Tibial nerve (tissue), 4 donors: ENCODE results near the gene SNX19. TPM values are rescaled to one million over a fixed set of nuclear protein-coding genes. Genes with fewer than 3 reads are reported as not detected.

ENCODE experiments used
- DNase-seq, 2 donors: peaks; one replicate each; pipeline ENCODE4 v3.0.0-alpha.2; 2019; ENCODE audit warnings: low spot score in 2 of 2
- H3K27ac ChIP-seq, 4 donors: fragments of 200-600 bp; sonication (generic) in 3 of 4; one replicate each; pipeline ENCODE4 v1.5.1; 2017 to 2019; ENCODE audit warnings: mild to moderate bottlenecking in 1 of 4
- H3K27me3 ChIP-seq, 2 donors: fragments of 200-600 bp; sonication (generic) in 1 of 2; one replicate each; pipeline versions ENCODE4 v1.5.1 to v1.6.0; 2017 to 2019
- H3K36me3 ChIP-seq, 3 donors: fragments of 200-600 bp; sonication (generic); one replicate each; pipeline ENCODE4 v1.5.1; 2018 to 2019
- H3K4me1 ChIP-seq, 4 donors: fragments of 200-600 bp; sonication (generic) in 3 of 4; one replicate each; pipeline ENCODE4 v1.5.1; 2017 to 2019
- H3K4me3 ChIP-seq, 4 donors: fragments of 200-600 bp; sonication (generic) in 3 of 4; one replicate each; pipeline ENCODE4 v1.5.1; 2017 to 2019; ENCODE audit warnings: mild to moderate bottlenecking in 1 of 4, moderate library complexity in 1 of 4
- H3K9me3 ChIP-seq, 4 donors: fragments of 200-600 bp; sonication (generic) in 3 of 4; one replicate each; pipeline ENCODE4 v1.5.1; 2017 to 2019
- EP300 ChIP-seq, 2 donors: sonication (generic); formaldehyde crosslinking; IDR thresholded peaks; one replicate each; pipeline ENCODE4 v1.6.1; 2017; ENCODE audit warnings: antibody characterized with exemption in 2 of 2, mild to moderate bottlenecking in 1 of 2
- POLR2A ChIP-seq, 2 donors: fragments of 450-650 bp; IDR thresholded peaks; one replicate each; pipeline ENCODE4 v1.6.1; 2017; ENCODE audit warnings: antibody characterized with exemption in 2 of 2, mild to moderate bottlenecking in 2 of 2, moderate library complexity in 2 of 2
- WGBS, 2 donors: methylation state at CpG; one replicate each; pipeline ENCODE4 v1.1.5; 2018; 5-methylcytosine and 5-hydroxymethylcytosine counted together
- total RNA-seq, 4 donors: library from RNA; depleted of rRNA; stranded (reverse); fragments of >200 nt; gene quantifications; one replicate each; pipeline ENCODE4 v1.1.0, GENCODE V29; 2016
- TF ChIP-seq, protein P1 (sequence below), 5 experiments: fragments of 200-600 bp in 3 of 5; fragments of 450-650 bp in 2 of 5; sonication (generic) in 3 of 5; IDR thresholded peaks; one replicate each; pipeline ENCODE4 v1.5.1; 2016 to 2019; ENCODE audit warnings: antibody characterized with exemption in 5 of 5, mild to moderate bottlenecking in 3 of 5, moderate library complexity in 2 of 5

The SNX19 gene
- total RNA-seq, 4 donors from 2014 or later, result 94.2 to 141 (median 105) TPM

DNA sequence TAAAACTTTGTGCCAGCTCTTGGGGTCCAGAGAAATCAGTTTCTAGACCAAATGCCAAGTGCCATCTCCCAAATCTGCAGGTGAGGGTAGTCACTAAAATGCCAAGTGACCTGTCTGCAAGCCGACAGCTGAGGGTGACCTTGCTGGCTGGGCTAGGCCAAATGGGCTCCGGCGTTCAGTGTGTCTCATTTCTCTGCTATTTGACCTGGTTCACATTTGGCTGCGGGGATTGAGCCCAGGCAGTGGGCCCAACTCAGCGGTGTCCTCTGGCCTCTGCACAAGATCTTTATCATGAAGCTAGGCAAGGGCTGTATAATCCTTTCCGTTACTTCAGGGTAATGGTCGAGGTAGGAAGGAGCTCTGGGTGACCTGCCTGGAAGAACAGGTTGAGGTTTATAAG is 87.5 kb downstream of the SNX19 start:
- no peak for TF ChIP-seq POLR2A (IDR thresholded peaks at IDR 0.05)
- no peak for TF ChIP-seq EP300 (IDR thresholded peaks at IDR 0.05)
- TF ChIP-seq, protein P1, sequence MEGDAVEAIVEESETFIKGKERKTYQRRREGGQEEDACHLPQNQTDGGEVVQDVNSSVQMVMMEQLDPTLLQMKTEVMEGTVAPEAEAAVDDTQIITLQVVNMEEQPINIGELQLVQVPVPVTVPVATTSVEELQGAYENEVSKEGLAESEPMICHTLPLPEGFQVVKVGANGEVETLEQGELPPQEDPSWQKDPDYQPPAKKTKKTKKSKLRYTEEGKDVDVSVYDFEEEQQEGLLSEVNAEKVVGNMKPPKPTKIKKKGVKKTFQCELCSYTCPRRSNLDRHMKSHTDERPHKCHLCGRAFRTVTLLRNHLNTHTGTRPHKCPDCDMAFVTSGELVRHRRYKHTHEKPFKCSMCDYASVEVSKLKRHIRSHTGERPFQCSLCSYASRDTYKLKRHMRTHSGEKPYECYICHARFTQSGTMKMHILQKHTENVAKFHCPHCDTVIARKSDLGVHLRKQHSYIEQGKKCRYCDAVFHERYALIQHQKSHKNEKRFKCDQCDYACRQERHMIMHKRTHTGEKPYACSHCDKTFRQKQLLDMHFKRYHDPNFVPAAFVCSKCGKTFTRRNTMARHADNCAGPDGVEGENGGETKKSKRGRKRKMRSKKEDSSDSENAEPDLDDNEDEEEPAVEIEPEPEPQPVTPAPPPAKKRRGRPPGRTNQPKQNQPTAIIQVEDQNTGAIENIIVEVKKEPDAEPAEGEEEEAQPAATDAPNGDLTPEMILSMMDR (IDR thresholded peaks at IDR 0.05), result no peak
- no peaks in the 10 kb centered on the region for H3K27me3 ChIP-seq
- H3K27ac ChIP-seq, result peak overlapping the region in 1 of 4 donors; percentile 27
- DNase-seq, result no peak
- no peaks in the 10 kb centered on the region for H3K36me3 ChIP-seq
- H3K4me3 ChIP-seq, result no peak overlapping the region
- 56% methylated on average over 7 of the region's 7 CpGs for WGBS, 2 donors
- H3K4me1 ChIP-seq, result peaks cover 0 to 46% (median 8%) of the 10 kb centered on the region in 4 donors
- H3K9me3 ChIP-seq, result no peaks in the 10 kb centered on the region

DNA sequence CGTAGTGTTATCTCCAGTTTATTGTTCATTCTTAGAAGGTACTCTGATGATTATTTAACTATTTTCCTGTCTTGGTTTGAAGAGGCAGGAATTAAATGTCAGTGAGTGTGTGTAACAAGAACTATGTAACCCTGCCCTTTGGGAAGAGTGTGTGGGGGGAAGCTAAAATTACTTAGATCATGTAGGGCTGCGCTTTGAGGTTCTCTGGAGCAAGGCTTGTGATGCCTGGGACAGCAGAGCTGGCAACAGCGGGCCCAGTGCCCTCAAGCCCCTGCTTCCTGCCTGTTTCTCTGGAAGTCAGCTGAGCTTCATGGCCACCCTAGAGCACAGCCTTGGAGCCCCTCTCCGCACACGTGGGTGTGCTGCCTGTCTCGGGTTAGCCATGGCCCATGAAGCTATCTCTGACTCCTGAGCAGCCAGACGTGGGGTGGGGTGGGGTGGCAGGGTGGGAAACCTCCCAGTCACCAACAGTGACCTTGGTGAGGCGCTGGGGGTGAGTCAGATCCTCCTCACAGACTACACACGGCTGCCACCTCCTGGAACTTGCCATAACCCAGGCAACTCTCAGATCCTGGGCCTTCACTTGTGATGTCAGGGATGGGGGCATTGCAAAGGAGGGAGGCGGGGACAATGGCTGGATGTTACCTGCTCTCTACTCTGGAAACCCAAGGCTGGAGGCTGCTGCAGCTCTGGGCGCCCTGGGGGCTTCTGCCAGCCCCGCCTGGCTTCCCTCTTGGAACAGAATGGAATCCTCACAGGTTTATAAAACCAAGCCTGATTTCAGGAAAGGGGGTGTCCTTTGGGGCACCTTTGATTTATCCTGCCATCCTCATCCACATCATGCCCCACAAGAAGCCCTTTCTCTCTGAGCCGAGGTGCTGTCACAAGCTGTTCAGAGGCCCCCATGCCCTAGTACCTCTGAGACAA is 88.6 kb downstream of the SNX19 start:
- Histone ChIP-seq H3K27me3 (no peaks in the 10 kb centered on the region), H3K4me3 (no peak overlapping the region), H3K9me3 (no peaks in the 10 kb centered on the region), H3K27ac (peak overlapping the region in 2 of 4 donors; percentile 13 to 60), H3K36me3 (no peaks in the 10 kb centered on the region), H3K4me1 (peaks cover 0 to 46% (median 8%) of the 10 kb centered on the region in 4 donors)
- peak; percentile 38 to 63 for DNase-seq
- WGBS, 2 donors, result 40 to 55% methylated on average over 9 to 11 of the region's 13 CpGs
- TF ChIP-seq POLR2A (IDR thresholded peaks at IDR 0.05) (no peak), EP300 (IDR thresholded peaks at IDR 0.05) (no peak)
- TF ChIP-seq, protein P1 (IDR thresholded peaks at IDR 0.05), result peak in 4 of 5 experiments; percentile 24 to 63 (median 48)

DNA sequence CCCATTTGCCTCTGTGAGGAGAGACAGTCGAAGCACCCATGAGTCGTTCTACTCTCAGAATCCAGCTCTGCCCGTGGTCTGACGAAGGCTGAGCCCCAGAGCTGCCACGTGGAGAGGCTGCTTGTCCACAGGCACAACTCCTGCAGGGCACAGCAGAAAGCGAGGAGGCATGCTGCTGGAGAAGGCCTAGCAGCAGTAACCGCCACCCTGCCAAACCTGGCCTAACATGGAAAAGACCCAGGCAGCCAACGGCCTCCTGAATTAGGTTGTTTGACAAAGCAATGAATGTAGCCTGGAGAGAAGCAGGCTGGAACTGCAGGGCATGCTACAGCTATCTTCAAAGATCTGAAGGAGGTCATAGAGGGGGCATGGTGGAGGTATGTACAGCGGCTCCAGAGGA is 89.7 kb downstream of the SNX19 start:
- TF ChIP-seq EP300 (IDR thresholded peaks at IDR 0.05), result no peak
- TF ChIP-seq, protein P1 (IDR thresholded peaks at IDR 0.05), result no peak
- TF ChIP-seq POLR2A (IDR thresholded peaks at IDR 0.05), result no peak
- H3K4me1 ChIP-seq, result peaks cover 0 to 43% (median 8%) of the 10 kb centered on the region in 4 donors

DNA sequence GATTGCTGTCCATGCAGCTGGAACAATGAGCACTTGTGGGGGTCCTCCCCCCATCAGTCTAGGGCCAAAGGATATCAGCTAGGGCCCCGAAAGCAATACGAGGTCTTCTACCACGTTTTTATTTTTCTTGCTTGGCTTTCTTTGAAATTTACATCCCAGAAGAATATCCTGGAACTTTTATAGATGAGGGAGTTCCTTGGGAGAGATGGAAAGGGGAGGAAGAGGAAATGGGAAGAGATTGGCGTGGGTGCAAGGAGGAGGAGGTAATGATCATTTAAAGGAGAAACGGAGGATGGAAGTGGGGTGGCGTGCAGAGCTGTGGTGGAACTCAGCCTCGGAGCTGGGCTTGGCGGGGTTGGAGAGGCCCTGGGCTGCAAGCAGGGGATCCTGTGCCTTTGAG is 90.3 kb downstream of the SNX19 start:
- Histone ChIP-seq H3K4me1 (peaks cover 0 to 37% (median 8%) of the 10 kb centered on the region in 4 donors), H3K36me3 (no peaks in the 10 kb centered on the region), H3K9me3 (no peaks in the 10 kb centered on the region), H3K27ac (no peak overlapping the region), H3K27me3 (no peaks in the 10 kb centered on the region), H3K4me3 (no peak overlapping the region)
- no peak for DNase-seq
- TF ChIP-seq POLR2A (IDR thresholded peaks at IDR 0.05) (no peak), EP300 (IDR thresholded peaks at IDR 0.05) (no peak)
- TF ChIP-seq, protein P1 (IDR thresholded peaks at IDR 0.05), result no peak
- 65 to 69% methylated on average over 8 of the region's 8 CpGs for WGBS, 2 donors

More for the DNA sequence above, 89.7 kb downstream of the SNX19 start:
- Histone ChIP-seq H3K9me3 (no peaks in the 10 kb centered on the region), H3K27ac (no peak overlapping the region), H3K36me3 (no peaks in the 10 kb centered on the region), H3K4me3 (no peak overlapping the region), H3K27me3 (no peaks in the 10 kb centered on the region)
- DNase-seq, result no peak
- 73 to 81% methylated on average over 9 of the region's 9 CpGs for WGBS, 2 donors

DNA sequence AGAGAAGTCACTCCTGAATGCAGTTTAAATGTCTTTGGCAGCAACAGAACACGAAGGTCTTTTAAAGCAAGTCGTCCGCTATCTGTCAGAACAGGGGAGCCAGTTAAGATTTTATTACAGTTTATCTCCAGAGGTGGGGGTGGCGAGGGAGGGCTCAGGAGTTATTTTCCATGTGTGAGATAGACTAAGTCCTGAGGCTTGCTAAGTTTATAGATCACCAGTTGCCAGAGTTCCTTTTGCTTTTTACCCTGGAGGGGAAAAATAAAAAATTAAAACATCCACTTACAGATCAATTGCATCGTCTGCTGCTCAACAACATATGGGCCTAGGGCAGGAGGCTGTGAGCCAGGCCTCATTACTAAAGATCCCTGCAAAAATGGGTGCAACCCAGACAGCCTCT is 90.7 kb downstream of the SNX19 start:
- no peak for DNase-seq
- no peaks in the 10 kb centered on the region for H3K27me3 ChIP-seq
- H3K9me3 ChIP-seq, result no peaks in the 10 kb centered on the region
- TF ChIP-seq EP300 (IDR thresholded peaks at IDR 0.05), result no peak
- no peak for TF ChIP-seq POLR2A (IDR thresholded peaks at IDR 0.05)
- TF ChIP-seq, protein P1 (IDR thresholded peaks at IDR 0.05), result no peak
- WGBS, 2 donors, result 70 to 75% methylated on average over 5 of the region's 5 CpGs
- H3K4me1 ChIP-seq, result peaks cover 0 to 33% (median 8%) of the 10 kb centered on the region in 4 donors
- no peak overlapping the region for H3K4me3 ChIP-seq
- H3K27ac ChIP-seq, result no peak overlapping the region
- H3K36me3 ChIP-seq, result no peaks in the 10 kb centered on the region
